ENCODE data around the gene CLIC3. TPM values are rescaled to one million over a fixed set of nuclear protein-coding genes. Genes with fewer than 3 reads are reported as not detected.

The CLIC3 gene
- total RNA-seq, 2 experiments from 2014 or later: 0.43 to 0.61 TPM

GRCh38 chr9:136964833-136965422 lies 31.4 kb downstream of the CLIC3 start:
- Mint-ChIP-seq H3K4me3 (no peak overlapping the region), H3K27ac (no peak overlapping the region), H3K9me3 (no peaks in the 10 kb centered on the region), H3K36me3 (no peaks in the 10 kb centered on the region), H3K4me1 (ENCODE audit: low read depth) (peaks cover 31% of the 10 kb centered on the region), H3K27me3 (no peaks in the 10 kb centered on the region)
- POLR2A ChIA-PET: no interaction called here
- DNase-seq: no peak
- CTCF ChIA-PET: interaction anchor here (0.8 to 1.9 kb wide), 6 partner anchors 11 to 122 kb away, joined by 3 to 6 read pairs (median 3); partner anchors contain the start of gene FUT7
- intact Hi-C loops (cut with micrococcal nuclease): no loop called here

- Mint-ChIP-seq H3K9me3 (no peaks in the 10 kb centered on the region), H3K4me3 (no peak overlapping the region), H3K4me1 (ENCODE audit: low read depth) (peaks cover 31% of the 10 kb centered on the region), H3K36me3 (no peaks in the 10 kb centered on the region), H3K27ac (no peak overlapping the region), H3K27me3 (no peaks in the 10 kb centered on the region)
- no peak for DNase-seq
- CTCF ChIA-PET: interaction anchor here (0.8 to 1.9 kb wide), 5 partner anchors 12 to 121 kb away, joined by 3 to 6 read pairs (median 3); partner anchors contain the start of gene FUT7
- intact Hi-C loops (cut with micrococcal nuclease): no loop called here
- POLR2A ChIA-PET: no interaction called here
These were observed 32.1 kb downstream of the CLIC3 start for GRCh38 chr9:136964171-136964689.

GRCh38 chr9:136963751-136964150 lies 32.6 kb downstream of the CLIC3 start:
- DNase-seq: no peak
- H3K4me1 Mint-ChIP-seq (ENCODE audit: low read depth): peaks cover 31% of the 10 kb centered on the region
- H3K4me3 Mint-ChIP-seq: no peak overlapping the region
- H3K36me3 Mint-ChIP-seq: no peaks in the 10 kb centered on the region
- H3K27me3 Mint-ChIP-seq: no peaks in the 10 kb centered on the region
- intact Hi-C loops (cut with micrococcal nuclease): no loop called here
- no peaks in the 10 kb centered on the region for H3K9me3 Mint-ChIP-seq
- no peak overlapping the region for H3K27ac Mint-ChIP-seq
- ChIA-PET CTCF (interaction anchor here (1.1 kb wide), 1 partner anchor 100 kb away, joined by 3 read pairs; no protein-coding TSS in a partner anchor), POLR2A (no interaction called here)

GRCh38 chr9:136963341-136963740 lies 33.0 kb downstream of the CLIC3 start:
- POLR2A ChIA-PET: no interaction called here

GRCh38 chr9:136962701-136963248 lies 33.6 kb downstream of the CLIC3 start:
- no peak for DNase-seq
- CTCF ChIA-PET: no interaction called here
- peaks cover 31% of the 10 kb centered on the region for H3K4me1 Mint-ChIP-seq (ENCODE audit: low read depth)
- intact Hi-C loops (cut with micrococcal nuclease): no loop called here
- no peaks in the 10 kb centered on the region for H3K27me3 Mint-ChIP-seq
- H3K9me3 Mint-ChIP-seq: no peaks in the 10 kb centered on the region
- H3K36me3 Mint-ChIP-seq: no peaks in the 10 kb centered on the region
- no peak overlapping the region for H3K4me3 Mint-ChIP-seq
- no peak overlapping the region for H3K27ac Mint-ChIP-seq
- POLR2A ChIA-PET: no interaction called here

More at GRCh38 chr9:136963341-136963740, 33.0 kb downstream of the CLIC3 start:
- CTCF ChIA-PET: no interaction called here
- intact Hi-C loops (cut with micrococcal nuclease): no loop called here
- H3K27ac Mint-ChIP-seq: no peak overlapping the region
- peaks cover 31% of the 10 kb centered on the region for H3K4me1 Mint-ChIP-seq (ENCODE audit: low read depth)
- no peaks in the 10 kb centered on the region for H3K27me3 Mint-ChIP-seq
- no peaks in the 10 kb centered on the region for H3K36me3 Mint-ChIP-seq
- DNase-seq: no peak
- no peak overlapping the region for H3K4me3 Mint-ChIP-seq
- H3K9me3 Mint-ChIP-seq: no peaks in the 10 kb centered on the region

- Mint-ChIP-seq H3K27me3 (no peaks in the 10 kb centered on the region), H3K27ac (no peak overlapping the region), H3K36me3 (no peaks in the 10 kb centered on the region), H3K4me3 (no peak overlapping the region), H3K9me3 (no peaks in the 10 kb centered on the region), H3K4me1 (ENCODE audit: low read depth) (peaks cover 31% of the 10 kb centered on the region)
- ChIA-PET CTCF (no interaction called here), POLR2A (interaction anchor here (1.2 kb wide), 1 partner anchor 12 kb away, joined by 3 read pairs; no protein-coding TSS in a partner anchor)
- intact Hi-C loops (cut with micrococcal nuclease): no loop called here
- no peak for DNase-seq
These were observed 34.2 kb downstream of the CLIC3 start for GRCh38 chr9:136962163-136962562.

GRCh38 chr9:136961279-136962065 lies 34.9 kb downstream of the CLIC3 start:
- DNase-seq: no peak
- H3K36me3 Mint-ChIP-seq: no peaks in the 10 kb centered on the region
- H3K4me3 Mint-ChIP-seq: no peak overlapping the region
- peaks cover 4% of the 10 kb centered on the region for H3K9me3 Mint-ChIP-seq
- H3K27me3 Mint-ChIP-seq: no peaks in the 10 kb centered on the region
- POLR2A ChIA-PET: interaction anchor here (1.2 kb wide), 1 partner anchor 13 kb away, joined by 3 read pairs; no protein-coding TSS in a partner anchor
- intact Hi-C loops (cut with micrococcal nuclease): no loop called here
- H3K4me1 Mint-ChIP-seq (ENCODE audit: low read depth): peaks cover 31% of the 10 kb centered on the region
- no peak overlapping the region for H3K27ac Mint-ChIP-seq
- CTCF ChIA-PET: interaction anchor here (1.3 kb wide), 1 partner anchor 74 kb away, joined by 3 read pairs; no protein-coding TSS in a partner anchor

GRCh38 chr9:136960938-136961275 lies 35.5 kb downstream of the CLIC3 start:
- Mint-ChIP-seq H3K27ac (no peak overlapping the region), H3K4me3 (no peak overlapping the region), H3K27me3 (no peaks in the 10 kb centered on the region), H3K4me1 (ENCODE audit: low read depth) (peaks cover 28% of the 10 kb centered on the region), H3K36me3 (no peaks in the 10 kb centered on the region), H3K9me3 (peaks cover 4% of the 10 kb centered on the region)
- DNase-seq: no peak
- ChIA-PET POLR2A (interaction anchor here (1.2 kb wide), 1 partner anchor 13 kb away, joined by 3 read pairs; no protein-coding TSS in a partner anchor), CTCF (interaction anchor here (1.3 kb wide), 1 partner anchor 74 kb away, joined by 3 read pairs; no protein-coding TSS in a partner anchor)
- intact Hi-C loops (cut with micrococcal nuclease): no loop called here

- H3K27ac Mint-ChIP-seq: no peak overlapping the region
- peaks cover 4% of the 10 kb centered on the region for H3K9me3 Mint-ChIP-seq
- POLR2A ChIA-PET: interaction anchor here (0.6 to 0.8 kb wide), 3 partner anchors 11 to 59 kb away, joined by 3 to 4 read pairs (median 3); no protein-coding TSS in a partner anchor
- peaks cover 24% of the 10 kb centered on the region for H3K4me1 Mint-ChIP-seq (ENCODE audit: low read depth)
- intact Hi-C loops (cut with micrococcal nuclease): no loop called here
- no peaks in the 10 kb centered on the region for H3K27me3 Mint-ChIP-seq
- DNase-seq: no peak
- no peak overlapping the region for H3K4me3 Mint-ChIP-seq
- CTCF ChIA-PET: interaction anchor here (1.3 kb wide), 2 partner anchors 69 to 75 kb away, joined by 3 to 4 read pairs; no protein-coding TSS in a partner anchor
- no peaks in the 10 kb centered on the region for H3K36me3 Mint-ChIP-seq
These were observed 36.0 kb downstream of the CLIC3 start for GRCh38 chr9:136960212-136960937.

- H3K4me1 Mint-ChIP-seq (ENCODE audit: low read depth): peaks cover 13% of the 10 kb centered on the region
- DNase-seq: no peak
- no peak overlapping the region for H3K27ac Mint-ChIP-seq
- H3K4me3 Mint-ChIP-seq: no peak overlapping the region
- CTCF ChIA-PET: interaction anchor here (1.3 kb wide), 1 partner anchor 70 kb away, joined by 4 read pairs; no protein-coding TSS in a partner anchor
- peaks cover 4% of the 10 kb centered on the region for H3K9me3 Mint-ChIP-seq
- no peaks in the 10 kb centered on the region for H3K27me3 Mint-ChIP-seq
- POLR2A ChIA-PET: interaction anchor here (0.8 kb wide), 1 partner anchor 58 kb away, joined by 4 read pairs; no protein-coding TSS in a partner anchor
- intact Hi-C loops (cut with micrococcal nuclease): no loop called here
- H3K36me3 Mint-ChIP-seq: no peaks in the 10 kb centered on the region
These were observed 37.2 kb downstream of the CLIC3 start for GRCh38 chr9:136958898-136959850.

GRCh38 chr9:136958473-136958872 lies 37.9 kb downstream of the CLIC3 start:
- intact Hi-C loops (cut with micrococcal nuclease): no loop called here
- Mint-ChIP-seq H3K27me3 (no peaks in the 10 kb centered on the region), H3K27ac (no peak overlapping the region), H3K4me1 (ENCODE audit: low read depth) (peaks cover 13% of the 10 kb centered on the region), H3K9me3 (peaks cover 4% of the 10 kb centered on the region), H3K4me3 (no peak overlapping the region), H3K36me3 (no peaks in the 10 kb centered on the region)
- ChIA-PET POLR2A (no interaction called here), CTCF (no interaction called here)
- DNase-seq: no peak
